H1 (cell line): ENCODE results near the gene RAB11FIP3. TPM values are rescaled to one million over a fixed set of nuclear protein-coding genes. Genes with fewer than 3 reads are reported as not detected.

ENCODE experiments used
- CTCF ChIA-PET: fragments of 300-600 bp; sonication (Branson Sonifier 250); formaldehyde crosslinking; loops from one replicate; lab custom pipeline; 2021; ENCODE audit not compliant: partially characterized antibody; lab: Charles Lee
- POLR2A ChIA-PET: fragments of 300-600 bp; sonication (Branson Sonifier 250); formaldehyde crosslinking; loops from one replicate; lab custom pipeline; 2021; ENCODE audit warnings: inconsistent platforms; ENCODE audit not compliant: partially characterized antibody; lab: Charles Lee
- DNase-seq, 2 experiments: peaks; one replicate each; pipeline versions ENCODE4 v3.0.0 to v3.0.0-alpha.2; 2010 to 2022; ENCODE audit warnings: low spot score in 2 of 2, low read depth in 1 of 2, mixed read lengths in 1 of 2
- FAIRE-seq: peaks from 2 replicates; lab custom pipeline; 2011; peaks lifted over from hg19 to GRCh38; lab: Jason Lieb, UNC
- H2AFZ ChIP-seq: 2 replicates; pipeline ENCODE4 v1.8.1; 2012; ENCODE audit warnings: low read length, inconsistent platforms
- H2AK5ac ChIP-seq: 2 replicates; pipeline ENCODE4 v1.6.1; 2013; ENCODE audit warnings: low read depth, low read length
- H2BK120ac ChIP-seq: replicated peaks from 2 replicates; pipeline ENCODE3; 2013; ENCODE audit warnings: low read depth, low read length, inconsistent platforms
- H2BK12ac ChIP-seq: 2 replicates; pipeline ENCODE4 v1.6.1; 2013; ENCODE audit warnings: low read depth, low read length
- H2BK15ac ChIP-seq: 2 replicates; pipeline ENCODE4 v1.6.1; 2013; ENCODE audit warnings: low read length
- H2BK20ac ChIP-seq: 2 replicates; pipeline ENCODE4 v1.6.1; 2013; ENCODE audit warnings: low read length
- H2BK5ac ChIP-seq: 2 replicates; pipeline ENCODE4 v1.6.1; 2013; ENCODE audit warnings: low read depth, low read length
- H3K14ac ChIP-seq: 2 replicates; pipeline ENCODE4 v1.6.1; 2013; ENCODE audit warnings: inconsistent platforms; ENCODE audit not compliant: insufficient read length
- H3K18ac ChIP-seq: 2 replicates; pipeline ENCODE4 v1.6.1; 2013; ENCODE audit warnings: low read length; ENCODE audit errors: extremely low read depth
- H3K23ac ChIP-seq: 2 replicates; pipeline ENCODE4 v1.6.1; 2013; ENCODE audit warnings: inconsistent platforms; ENCODE audit not compliant: insufficient read length
- H3K23me2 ChIP-seq: 2 replicates; pipeline ENCODE4 v1.6.1; 2013; ENCODE audit warnings: low read depth, low read length
- H3K27ac ChIP-seq: 2 replicates; pipeline ENCODE4 v1.6.1; 2011; ENCODE audit warnings: low read depth, low read length, inconsistent platforms
- H3K27me3 ChIP-seq, 4 experiments: replicated peaks in 1 of 4; 1 replicate in 1 of 4; 2 replicates in 3 of 4; pipeline versions ENCODE4 v1.6.1 to v1.8.1; 2011 to 2013; ENCODE audit warnings: low read length in 3 of 4, mild to moderate bottlenecking in 3 of 4, inconsistent platforms in 2 of 4, mixed read lengths in 2 of 4, moderate library complexity in 1 of 4; ENCODE audit not compliant: control insufficient read depth in 3 of 4, insufficient read depth in 3 of 4; ENCODE audit errors: extremely low read depth in 1 of 4
- H3K36me3 ChIP-seq, 4 experiments: 2 replicates each; pipeline versions ENCODE4 v1.6.1 to v1.8.1; 2011 to 2013; ENCODE audit warnings: mild to moderate bottlenecking in 4 of 4, low read length in 3 of 4, moderate library complexity in 2 of 4, control low read depth in 1 of 4, inconsistent platforms in 1 of 4; ENCODE audit not compliant: insufficient read depth in 4 of 4, control insufficient read depth in 2 of 4
- H3K4ac ChIP-seq: replicated peaks from 2 replicates; pipeline ENCODE3; 2013; ENCODE audit warnings: low read length, low read depth, mixed read lengths, inconsistent platforms; ENCODE audit not compliant: insufficient read length
- H3K4me1 ChIP-seq, 4 experiments: replicated peaks in 1 of 4; 1 replicate in 1 of 4; 2 replicates in 3 of 4; pipeline versions ENCODE4 v1.6.1 to v1.8.1; 2011 to 2013; ENCODE audit warnings: low read length in 3 of 4, inconsistent platforms in 2 of 4, mixed read lengths in 1 of 4; ENCODE audit not compliant: insufficient read depth in 4 of 4, control insufficient read depth in 3 of 4
- H3K4me2 ChIP-seq, 2 experiments: 2 replicates each; pipeline versions ENCODE4 v1.6.1 to v1.8.1; 2011 to 2013; ENCODE audit warnings: low read depth in 2 of 2, low read length in 2 of 2, control low read depth in 1 of 2, inconsistent platforms in 1 of 2, mild to moderate bottlenecking in 1 of 2; ENCODE audit not compliant: insufficient read depth in 1 of 2
- H3K4me3 ChIP-seq, 4 experiments: fragments of 200-600, 300-600 bp in 1 of 4; sonication (generic), shearing (Covaris generic), sonication (Bioruptor Twin) in 1 of 4; 2 replicates each; pipeline versions ENCODE4 v1.5.1 to v1.8.1; 2011 to 2016; ENCODE audit warnings: low read length in 4 of 4, low read depth in 3 of 4, control low read depth in 2 of 4, inconsistent platforms in 2 of 4, mild to moderate bottlenecking in 2 of 4, mixed read lengths in 1 of 4, moderate library complexity in 1 of 4; ENCODE audit not compliant: insufficient read depth in 2 of 4; ENCODE audit errors: extremely low read depth in 1 of 4
- H3K56ac ChIP-seq: replicated peaks from 2 replicates; pipeline ENCODE3; 2013; ENCODE audit warnings: low read depth, mild to moderate bottlenecking, mixed read lengths, low read length, inconsistent platforms; ENCODE audit not compliant: insufficient read length
- H3K79me1 ChIP-seq: 2 replicates; pipeline ENCODE4 v1.6.1; 2013; ENCODE audit warnings: low read depth, low read length, control low read depth
- H3K79me2 ChIP-seq, 2 experiments: 2 replicates each; pipeline versions ENCODE4 v1.6.1 to v1.8.1; 2012 to 2013; ENCODE audit warnings: low read length in 2 of 2, mild to moderate bottlenecking in 2 of 2, inconsistent platforms in 1 of 2; ENCODE audit not compliant: insufficient read depth in 2 of 2, control insufficient read depth in 1 of 2
- H3K9ac ChIP-seq, 4 experiments: replicated peaks in 1 of 4; 1 replicate in 1 of 4; 2 replicates in 3 of 4; pipeline versions ENCODE4 v1.6.1 to v1.8.1; 2011 to 2013; ENCODE audit warnings: low read depth in 3 of 4, low read length in 3 of 4, control low read depth in 2 of 4, mild to moderate bottlenecking in 2 of 4, moderate library complexity in 2 of 4, inconsistent platforms in 1 of 4; ENCODE audit errors: extremely low read depth in 1 of 4
- H3K9me3 ChIP-seq, 2 experiments: 2 replicates each; pipeline versions ENCODE4 v1.6.1 to v1.8.1; 2012 to 2013; ENCODE audit warnings: mild to moderate bottlenecking in 2 of 2, moderate library complexity in 2 of 2, control low read depth in 1 of 2, inconsistent platforms in 1 of 2, low read depth in 1 of 2, low read length in 1 of 2, mixed read lengths in 1 of 2; ENCODE audit not compliant: insufficient read depth in 2 of 2
- H4K20me1 ChIP-seq, 2 experiments: replicated peaks in 1 of 2; 2 replicates each; pipeline versions ENCODE3 to v1.8.1; 2011 to 2013; ENCODE audit warnings: inconsistent platforms in 2 of 2, low read length in 2 of 2, mild to moderate bottlenecking in 1 of 2; ENCODE audit not compliant: insufficient read depth in 2 of 2, control insufficient read depth in 1 of 2
- H4K5ac ChIP-seq: 2 replicates; pipeline ENCODE4 v1.6.1; 2013; ENCODE audit warnings: low read length, low read depth, mixed read lengths, inconsistent platforms; ENCODE audit not compliant: insufficient read length
- H4K8ac ChIP-seq: 2 replicates; pipeline ENCODE4 v1.8.0; 2013; ENCODE audit warnings: mild to moderate bottlenecking, moderate library complexity, low read length, inconsistent platforms; ENCODE audit not compliant: insufficient read depth; ENCODE audit errors: extremely low read depth
- H4K91ac ChIP-seq: replicated peaks from 2 replicates; pipeline ENCODE3; 2013; ENCODE audit warnings: low read length, mixed read lengths, inconsistent platforms; ENCODE audit not compliant: insufficient read length
- CEBPB ChIP-seq: IDR thresholded peaks from 2 replicates; pipeline ENCODE4 v1.6.1; 2012; ENCODE audit warnings: low read depth, low read length
- GABPA ChIP-seq: IDR thresholded peaks from 2 replicates; pipeline ENCODE4 v1.6.1; 2011; ENCODE audit warnings: mild to moderate bottlenecking, low read length, moderate library complexity, borderline replicate concordance; ENCODE audit not compliant: insufficient read depth
- KDM5A ChIP-seq: fragments of 200-600 bp; IDR thresholded peaks from 2 replicates; pipeline ENCODE4 v1.7.1; 2012; ENCODE audit warnings: mild to moderate bottlenecking, low read length, inconsistent platforms, mixed read lengths
- WGBS, 2 experiments: shearing (Covaris generic) in 1 of 2; methylation state at CpG; one replicate each; pipeline versions ENCODE4 v1.1.6 to v1.1.7; 2013 to 2015; ENCODE audit warnings: low lambda C conversion rate in 2 of 2, mixed read lengths in 2 of 2, inconsistent platforms in 1 of 2, low coverage in 1 of 2, missing lambda C conversion rate in 1 of 2; ENCODE audit not compliant: insufficient replicate concordance in 2 of 2, insufficient coverage in 1 of 2, insufficient read length in 1 of 2; ENCODE audit errors: extremely low coverage in 1 of 2, missing lambda C conversion rate in 1 of 2; 5-methylcytosine and 5-hydroxymethylcytosine counted together
- polyA plus RNA-seq, 7 experiments: library from polyadenylated mRNA; depleted of rRNA in 3 of 7; stranded (reverse) in 5 of 7; unstranded in 2 of 7; fragments of >200 nt in 5 of 7; fragments of 200-250 nt in 2 of 7; gene quantifications; 1 replicate in 5 of 7; 2 replicates in 1 of 7; 4 replicates in 1 of 7; pipeline versions ENCODE4 v1.2.1 to v1.2.3, GENCODE V29; 2011 to 2013; ENCODE audit warnings: missing spikeins in 2 of 7, mixed read lengths in 2 of 7
- total RNA-seq: library from RNA; stranded (reverse); fragmentation: NEBNext Ultra II Directional; extraction: Animal tissue kit (Norgen Biotek cat#: 25700); gene quantifications from 2 replicates; pipeline ENCODE4 v1.2.1, GENCODE V29; 2021

Gene RAB11FIP3
- total and polyA plus RNA-seq, 2 of the 8 experiments (the other 6 are each of a cell fraction or from before 2014, with no cell fraction given) = 9.3 to 35.2 TPM

DNA sequence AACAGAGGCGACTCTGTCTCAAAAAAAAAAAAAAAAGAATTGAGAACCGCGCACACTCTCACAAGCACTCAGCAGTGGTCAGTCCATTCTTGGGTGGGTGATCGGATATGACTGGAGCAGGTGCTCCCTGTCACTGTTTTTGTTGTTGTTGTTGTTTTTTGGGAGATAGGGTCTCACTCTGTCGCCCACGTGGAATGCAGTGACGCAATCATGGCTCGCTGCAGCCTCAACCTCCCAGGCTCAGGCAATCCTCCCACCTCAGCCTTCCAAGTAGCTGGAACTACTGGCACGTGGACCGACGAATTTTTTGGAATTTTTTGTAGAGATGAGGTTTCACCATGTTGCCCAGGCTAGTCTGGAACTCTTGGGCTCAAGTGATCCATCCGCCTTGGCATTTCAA is 30.0 kb downstream of the RAB11FIP3 start:
- ChIA-PET POLR2A (no interaction called here), CTCF (no interaction called here)
- Histone ChIP-seq H2BK15ac (no peak overlapping the region), H3K79me2 (peaks cover 0 to 4% of the 10 kb centered on the region in 2 experiments; a peak in 1 of 4 replicates), H2BK12ac (no peak overlapping the region), H3K79me1 (peaks cover under 1% of the 10 kb centered on the region; the same call in 1 of the 2 replicates), H2AFZ (no peak overlapping the region), H4K20me1 (peaks cover under 1 to 6% of the 10 kb centered on the region in 2 experiments), H3K14ac (no peak overlapping the region), H4K8ac (no peak overlapping the region), H3K4ac (no peak overlapping the region), H3K4me1 (peaks cover 0 to 5% (median 2%) of the 10 kb centered on the region in 4 experiments; a peak in 3 of 7 replicates), H2BK120ac (no peak overlapping the region), H3K9me3 (no peaks in the 10 kb centered on the region), H3K23me2 (no peaks in the 10 kb centered on the region), H2BK20ac (no peak overlapping the region), H3K18ac (no peak overlapping the region), H2BK5ac (no peak overlapping the region), H3K56ac (no peak overlapping the region), H3K4me2 (no peak overlapping the region), H4K91ac (no peak overlapping the region), H3K9ac (no peak overlapping the region), H3K4me3 (no peak overlapping the region), H3K36me3 (no peaks in the 10 kb centered on the region), H3K27ac (no peak overlapping the region), H4K5ac (no peak overlapping the region), H3K27me3 (no peaks in the 10 kb centered on the region), H3K23ac (no peak overlapping the region), H2AK5ac (no peak overlapping the region)
- FAIRE-seq (no peak), DNase-seq (no peak)
- TF ChIP-seq CEBPB (peak; percentile 49; the same call in 1 of the 2 replicates), GABPA (no peak), KDM5A (no peak)
- WGBS, 2 experiments = 96% methylated on average over 12 of the region's 12 CpGs; no CpG with 5 or more reads in 1 of the 2 experiments
